ENCODE measurements around the gene AFF3. TPM values are rescaled to one million over a fixed set of nuclear protein-coding genes. Genes with fewer than 3 reads are reported as not detected.

Gene AFF3
- total RNA-seq, 4 donors from 2014 or later: 9.0 to 20.2 (median 14.5) TPM

- 81 to 100% methylated on average over 1 of the region's 1 CpG for WGBS, 2 donors (ENCODE audit: low coverage in 1 of 2)
- H3K27me3 ChIP-seq: no peaks in the 10 kb centered on the region
- TF ChIP-seq POLR2AphosphoS5 (IDR thresholded peaks at IDR 0.05) (no peak), POLR2A (IDR thresholded peaks at IDR 0.05) (no peak), EP300 (IDR thresholded peaks at IDR 0.05; ENCODE audit: low read depth) (no peak)
- TF ChIP-seq, protein P1, sequence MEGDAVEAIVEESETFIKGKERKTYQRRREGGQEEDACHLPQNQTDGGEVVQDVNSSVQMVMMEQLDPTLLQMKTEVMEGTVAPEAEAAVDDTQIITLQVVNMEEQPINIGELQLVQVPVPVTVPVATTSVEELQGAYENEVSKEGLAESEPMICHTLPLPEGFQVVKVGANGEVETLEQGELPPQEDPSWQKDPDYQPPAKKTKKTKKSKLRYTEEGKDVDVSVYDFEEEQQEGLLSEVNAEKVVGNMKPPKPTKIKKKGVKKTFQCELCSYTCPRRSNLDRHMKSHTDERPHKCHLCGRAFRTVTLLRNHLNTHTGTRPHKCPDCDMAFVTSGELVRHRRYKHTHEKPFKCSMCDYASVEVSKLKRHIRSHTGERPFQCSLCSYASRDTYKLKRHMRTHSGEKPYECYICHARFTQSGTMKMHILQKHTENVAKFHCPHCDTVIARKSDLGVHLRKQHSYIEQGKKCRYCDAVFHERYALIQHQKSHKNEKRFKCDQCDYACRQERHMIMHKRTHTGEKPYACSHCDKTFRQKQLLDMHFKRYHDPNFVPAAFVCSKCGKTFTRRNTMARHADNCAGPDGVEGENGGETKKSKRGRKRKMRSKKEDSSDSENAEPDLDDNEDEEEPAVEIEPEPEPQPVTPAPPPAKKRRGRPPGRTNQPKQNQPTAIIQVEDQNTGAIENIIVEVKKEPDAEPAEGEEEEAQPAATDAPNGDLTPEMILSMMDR (IDR thresholded peaks at IDR 0.05): no peak
- in situ Hi-C loops (cut with MboI; ENCODE audit: low pct_ligation_motif_present in 1 of 4, low pct_unique_long_range_greater_than_20kb in 1 of 4, low sequenced_read_pairs in 3 of 4) (no loop called here), intact Hi-C loops (cut with DNase I; ENCODE audit: low total_unique reads) (no loop called here)
- H3K4me1 ChIP-seq: no peaks in the 10 kb centered on the region
- H3K36me3 ChIP-seq: no peaks in the 10 kb centered on the region
- H3K4me3 ChIP-seq: no peak overlapping the region
- H3K9me3 ChIP-seq: no peaks in the 10 kb centered on the region
- DNase-seq: no peak
- no peak overlapping the region for H3K27ac ChIP-seq
These were observed 449.6 kb downstream of the AFF3 start for GRCh38 chr2:99692785-99693184.

GRCh38 chr2:99691926-99692325 lies 450.5 kb downstream of the AFF3 start:
- H3K36me3 ChIP-seq: no peaks in the 10 kb centered on the region
- TF ChIP-seq POLR2AphosphoS5 (IDR thresholded peaks at IDR 0.05) (no peak), POLR2A (IDR thresholded peaks at IDR 0.05) (no peak), EP300 (IDR thresholded peaks at IDR 0.05; ENCODE audit: low read depth) (no peak)
- TF ChIP-seq, protein P1 (IDR thresholded peaks at IDR 0.05): no peak
- no peaks in the 10 kb centered on the region for H3K27me3 ChIP-seq
- intact Hi-C loops (cut with DNase I; ENCODE audit: low total_unique reads): no loop called here
- WGBS, 2 donors (ENCODE audit: low coverage in 1 of 2): 36% methylated on average over 4 of the region's 4 CpGs; no CpG with 5 or more reads in 1 of the 2 donors
- H3K4me3 ChIP-seq: no peak overlapping the region
- no peak overlapping the region for H3K27ac ChIP-seq
- no peaks in the 10 kb centered on the region for H3K9me3 ChIP-seq
- in situ Hi-C loops (cut with MboI; ENCODE audit: low pct_ligation_motif_present in 1 of 4, low pct_unique_long_range_greater_than_20kb in 1 of 4, low sequenced_read_pairs in 3 of 4): no loop called here
- H3K4me1 ChIP-seq: no peaks in the 10 kb centered on the region
- peak; percentile 15 for DNase-seq

- 78 to 96% methylated on average over 2 to 3 of the region's 3 CpGs for WGBS, 2 donors (ENCODE audit: low coverage in 1 of 2)
- TF ChIP-seq, protein P1 (IDR thresholded peaks at IDR 0.05): no peak
- TF ChIP-seq EP300 (IDR thresholded peaks at IDR 0.05; ENCODE audit: low read depth): no peak
- TF ChIP-seq POLR2AphosphoS5 (IDR thresholded peaks at IDR 0.05): no peak
- no peak for TF ChIP-seq POLR2A (IDR thresholded peaks at IDR 0.05)
- no peak overlapping the region for H3K27ac ChIP-seq
- no peak overlapping the region for H3K4me3 ChIP-seq
- no peaks in the 10 kb centered on the region for H3K36me3 ChIP-seq
- intact Hi-C loops (cut with DNase I; ENCODE audit: low total_unique reads): no loop called here
- no peaks in the 10 kb centered on the region for H3K9me3 ChIP-seq
- in situ Hi-C loops (cut with MboI; ENCODE audit: low pct_ligation_motif_present in 1 of 4, low pct_unique_long_range_greater_than_20kb in 1 of 4, low sequenced_read_pairs in 3 of 4): no loop called here
- H3K27me3 ChIP-seq: no peaks in the 10 kb centered on the region
- no peak for DNase-seq
- H3K4me1 ChIP-seq: no peaks in the 10 kb centered on the region
These were observed 453.1 kb downstream of the AFF3 start for GRCh38 chr2:99689145-99689742.

DNA sequence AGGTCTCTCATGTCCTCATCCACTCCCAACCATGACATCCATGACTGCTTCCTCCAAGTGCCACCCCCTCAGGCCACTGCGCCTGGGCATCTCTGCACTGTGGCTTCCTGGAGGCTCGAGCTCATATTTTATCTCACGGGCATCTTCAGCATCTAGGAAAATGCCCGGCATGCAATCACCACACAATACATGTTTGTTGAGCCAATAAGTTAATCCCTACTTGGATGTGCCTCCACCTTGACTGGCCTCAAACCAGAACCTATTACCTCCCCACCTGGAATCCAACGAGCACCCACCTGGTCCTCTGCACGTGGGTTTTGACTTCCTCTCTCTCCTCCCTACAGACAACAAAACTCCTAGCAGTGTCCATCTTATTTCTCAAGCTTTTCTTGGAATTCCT lies 453.7 kb downstream of the AFF3 start:
- WGBS, 2 donors (ENCODE audit: low coverage in 1 of 2): 84 to 92% methylated on average over 2 to 6 of the region's 6 CpGs
- Histone ChIP-seq H3K4me3 (no peak overlapping the region), H3K27ac (no peak overlapping the region), H3K27me3 (no peaks in the 10 kb centered on the region), H3K4me1 (no peaks in the 10 kb centered on the region), H3K36me3 (no peaks in the 10 kb centered on the region), H3K9me3 (no peaks in the 10 kb centered on the region)
- DNase-seq: no peak
- intact Hi-C loops (cut with DNase I; ENCODE audit: low total_unique reads): no loop called here
- in situ Hi-C loops (cut with MboI; ENCODE audit: low pct_ligation_motif_present in 1 of 4, low pct_unique_long_range_greater_than_20kb in 1 of 4, low sequenced_read_pairs in 3 of 4): no loop called here
- TF ChIP-seq, protein P1 (IDR thresholded peaks at IDR 0.05): no peak
- no peak for TF ChIP-seq POLR2A (IDR thresholded peaks at IDR 0.05)
